Measurements from ENCODE around the gene COPZ2. TPM values are rescaled to one million over a fixed set of nuclear protein-coding genes. Genes with fewer than 3 reads are reported as not detected.

COPZ2 gene
- total and polyA plus RNA-seq, 7 experiments from 2014 or later: 0.75 to 5.5 (median 1.1) TPM

- Mint-ChIP-seq H3K9me3 (peaks cover 0 to 2% (median 0%) of the 10 kb centered on the region in 11 donors), H3K4me1 (peaks cover 1 to 8% (median 5%) of the 10 kb centered on the region in 7 donors), H3K4me3 (no peak overlapping the region), H3K36me3 (no peaks in the 10 kb centered on the region), H3K27me3 (peaks cover 22 to 56% (median 29%) of the 10 kb centered on the region in 5 donors), H3K27ac (no peak overlapping the region)
- ChIA-PET CTCF (interaction anchor here (0.7 to 1.5 kb wide), 2 partner anchors 43 to 122 kb away, joined by 4 to 5 read pairs; no protein-coding TSS in a partner anchor), POLR2A (no interaction called here)
- no peak overlapping the region for H3K4me3 ChIP-seq (ENCODE audit: low read length)
- DNase-seq (no peak), ATAC-seq (no peak)
- no peaks in the 10 kb centered on the region for H3K9me3 ChIP-seq (ENCODE audit: control insufficient read depth in 2 of 3, low read length in 3 of 3)
- intact Hi-C loops (cut with micrococcal nuclease): no loop called here
- peaks cover 0 to 6% of the 10 kb centered on the region in 2 donors for H3K27me3 ChIP-seq (ENCODE audit: control insufficient read depth in 2 of 2, insufficient read depth in 2 of 2, low read length in 2 of 2)
- no peak overlapping the region for H3K27ac ChIP-seq (ENCODE audit: low read depth, low read length)
- H3K4me1 ChIP-seq (ENCODE audit: control insufficient read depth in 2 of 2, insufficient read depth in 2 of 2, low read length in 2 of 2): no peaks in the 10 kb centered on the region
- no peaks in the 10 kb centered on the region for H3K36me3 ChIP-seq (ENCODE audit: control insufficient read depth in 2 of 3, insufficient read depth in 3 of 3, low read length in 3 of 3)
Measured at GRCh38 chr17:48031966-48032365, 5.6 kb downstream of the COPZ2 start.

- Mint-ChIP-seq H3K4me3 (no peak overlapping the region), H3K27me3 (peaks cover 23 to 46% (median 29%) of the 10 kb centered on the region in 5 donors), H3K27ac (peak overlapping the region in 2 of 9 donors; percentile 14 to 31), H3K36me3 (no peaks in the 10 kb centered on the region), H3K4me1 (peaks cover 6 to 15% (median 12%) of the 10 kb centered on the region in 7 donors), H3K9me3 (peaks cover 0 to 2% (median 0%) of the 10 kb centered on the region in 11 donors)
- Histone ChIP-seq H3K4me3 (ENCODE audit: low read length) (no peak overlapping the region), H3K36me3 (ENCODE audit: control insufficient read depth in 2 of 3, insufficient read depth in 3 of 3, low read length in 3 of 3) (no peaks in the 10 kb centered on the region), H3K4me1 (ENCODE audit: control insufficient read depth in 2 of 2, insufficient read depth in 2 of 2, low read length in 2 of 2) (peaks cover 0 to 12% of the 10 kb centered on the region in 2 donors), H3K9me3 (ENCODE audit: control insufficient read depth in 2 of 3, low read length in 3 of 3) (no peaks in the 10 kb centered on the region), H3K27ac (ENCODE audit: low read depth, low read length) (no peak overlapping the region), H3K27me3 (ENCODE audit: control insufficient read depth in 2 of 2, insufficient read depth in 2 of 2, low read length in 2 of 2) (no peaks in the 10 kb centered on the region)
- intact Hi-C loops (cut with micrococcal nuclease): no loop called here
- POLR2A ChIA-PET: interaction anchor here (0.6 kb wide), 1 partner anchor 17 kb away, joined by 4 read pairs; no protein-coding TSS in a partner anchor
- DNase-seq (no peak), ATAC-seq (no peak)
- CTCF ChIA-PET: interaction anchor here (0.5 to 1.3 kb wide), 6 partner anchors 17 to 646 kb away, joined by 3 to 5 read pairs (median 4); no protein-coding TSS in a partner anchor
Measured at GRCh38 chr17:48030531-48030930, 7.1 kb downstream of the COPZ2 start.

- ChIA-PET CTCF (interaction anchor here (1.6 to 4.6 kb wide), 2 partner anchors 46 to 52 kb away, joined by 5 to 66 read pairs; no protein-coding TSS in a partner anchor), POLR2A (interaction anchor here (1.4 kb wide), 2 partner anchors 17 to 27 kb away, joined by 3 read pairs; no protein-coding TSS in a partner anchor)
- DNase-seq: no peak
- Mint-ChIP-seq H3K9me3 (peaks cover 0 to 2% (median 0%) of the 10 kb centered on the region in 11 donors), H3K27me3 (peaks cover 27 to 43% (median 40%) of the 10 kb centered on the region in 5 donors), H3K4me1 (peaks cover 20 to 29% (median 24%) of the 10 kb centered on the region in 7 donors), H3K27ac (no peak overlapping the region), H3K36me3 (no peaks in the 10 kb centered on the region), H3K4me3 (no peak overlapping the region)
- intact Hi-C loops (cut with micrococcal nuclease): loop anchor here (5.0 to 10.0 kb wide), 5 partner anchors 306 to 1006 kb away; no protein-coding TSS in a partner anchor
- H3K36me3 ChIP-seq (ENCODE audit: control insufficient read depth in 2 of 3, insufficient read depth in 3 of 3, low read length in 3 of 3): no peaks in the 10 kb centered on the region
- no peak overlapping the region for H3K27ac ChIP-seq (ENCODE audit: low read depth, low read length)
- H3K4me3 ChIP-seq (ENCODE audit: low read length): no peak overlapping the region
- H3K9me3 ChIP-seq (ENCODE audit: control insufficient read depth in 2 of 3, low read length in 3 of 3): no peaks in the 10 kb centered on the region
- peaks cover 0 to 8% of the 10 kb centered on the region in 2 donors for H3K27me3 ChIP-seq (ENCODE audit: control insufficient read depth in 2 of 2, insufficient read depth in 2 of 2, low read length in 2 of 2)
- H3K4me1 ChIP-seq (ENCODE audit: control insufficient read depth in 2 of 2, insufficient read depth in 2 of 2, low read length in 2 of 2): peaks cover 5 to 21% of the 10 kb centered on the region in 2 donors
- no peak for ATAC-seq
Measured at GRCh38 chr17:48028736-48029135, 8.9 kb downstream of the COPZ2 start.

- intact Hi-C loops (cut with micrococcal nuclease): loop anchor here (5.0 to 10.0 kb wide), 5 partner anchors 307 to 1007 kb away; no protein-coding TSS in a partner anchor
- no peak overlapping the region for H3K27ac ChIP-seq (ENCODE audit: low read depth, low read length)
- no peak overlapping the region for H3K4me3 ChIP-seq (ENCODE audit: low read length)
- H3K4me1 ChIP-seq (ENCODE audit: control insufficient read depth in 2 of 2, insufficient read depth in 2 of 2, low read length in 2 of 2): peaks cover 9 to 26% of the 10 kb centered on the region in 2 donors
- ATAC-seq (no peak), DNase-seq (no peak)
- H3K36me3 ChIP-seq (ENCODE audit: control insufficient read depth in 2 of 3, insufficient read depth in 3 of 3, low read length in 3 of 3): no peaks in the 10 kb centered on the region
- peaks cover 23 to 37% (median 32%) of the 10 kb centered on the region in 7 donors for H3K4me1 Mint-ChIP-seq
- H3K27ac Mint-ChIP-seq: no peak overlapping the region
- peaks cover 0 to 11% of the 10 kb centered on the region in 2 donors for H3K27me3 ChIP-seq (ENCODE audit: control insufficient read depth in 2 of 2, insufficient read depth in 2 of 2, low read length in 2 of 2)
- H3K27me3 Mint-ChIP-seq: peaks cover 24 to 48% (median 38%) of the 10 kb centered on the region in 5 donors
- ChIA-PET CTCF (interaction anchor here (0.6 to 4.6 kb wide), 12 partner anchors 9 to 566 kb away, joined by 3 to 66 read pairs (median 6); partner anchors contain the start of genes HOXB5 and NFE2L1), POLR2A (interaction anchor here (0.7 to 2.8 kb wide), 6 partner anchors 10 to 63 kb away, joined by 3 to 14 read pairs (median 3); partner anchors contain the start of gene COPZ2)
- peak overlapping the region in 1 of 10 donors; percentile 9 for H3K4me3 Mint-ChIP-seq
- no peaks in the 10 kb centered on the region for H3K36me3 Mint-ChIP-seq
- peaks cover 0 to 2% (median 0%) of the 10 kb centered on the region in 11 donors for H3K9me3 Mint-ChIP-seq
- no peaks in the 10 kb centered on the region for H3K9me3 ChIP-seq (ENCODE audit: control insufficient read depth in 2 of 3, low read length in 3 of 3)
Measured at GRCh38 chr17:48027322-48027981, 10.1 kb downstream of the COPZ2 start.

- no peak overlapping the region for H3K27ac Mint-ChIP-seq
- H3K4me3 ChIP-seq (ENCODE audit: low read length): no peak overlapping the region
- no peak for ATAC-seq
- CTCF ChIA-PET: interaction anchor here (0.5 to 4.6 kb wide), 17 partner anchors 10 to 567 kb away, joined by 3 to 66 read pairs (median 5); partner anchors contain the start of genes HOXB5 and NFE2L1
- H3K27ac ChIP-seq (ENCODE audit: low read depth, low read length): no peak overlapping the region
- intact Hi-C loops (cut with micrococcal nuclease): loop anchor here (1.0 to 10.0 kb wide), 6 partner anchors 11 to 1008 kb away; partner anchors contain the start of gene COPZ2 (in 1 of the 2)
- H3K27me3 Mint-ChIP-seq: peaks cover 24 to 49% (median 38%) of the 10 kb centered on the region in 5 donors
- peaks cover 9 to 26% of the 10 kb centered on the region in 2 donors for H3K4me1 ChIP-seq (ENCODE audit: control insufficient read depth in 2 of 2, insufficient read depth in 2 of 2, low read length in 2 of 2)
- H3K27me3 ChIP-seq (ENCODE audit: control insufficient read depth in 2 of 2, insufficient read depth in 2 of 2, low read length in 2 of 2): peaks cover 0 to 11% of the 10 kb centered on the region in 2 donors
- peak overlapping the region in 8 of 10 donors; percentile 12 to 91 (median 38) for H3K4me3 Mint-ChIP-seq
- H3K36me3 ChIP-seq (ENCODE audit: control insufficient read depth in 2 of 3, insufficient read depth in 3 of 3, low read length in 3 of 3): no peaks in the 10 kb centered on the region
- H3K9me3 Mint-ChIP-seq: peaks cover 0 to 2% (median 0%) of the 10 kb centered on the region in 11 donors
- DNase-seq: peak in 8 of 9 donors; percentile 45 to 72 (median 51)
- H3K9me3 ChIP-seq (ENCODE audit: control insufficient read depth in 2 of 3, low read length in 3 of 3): no peaks in the 10 kb centered on the region
- no peaks in the 10 kb centered on the region for H3K36me3 Mint-ChIP-seq
- H3K4me1 Mint-ChIP-seq: peaks cover 23 to 39% (median 34%) of the 10 kb centered on the region in 7 donors
- POLR2A ChIA-PET: interaction anchor here (0.7 to 2.8 kb wide), 6 partner anchors 9 to 62 kb away, joined by 3 to 14 read pairs (median 3); partner anchors contain the start of gene COPZ2
Measured at GRCh38 chr17:48026502-48027321, 10.9 kb downstream of the COPZ2 start.
